Measurements from ENCODE around the gene TSHZ3.

TSHZ3 gene

GRCh38 chr19:31312009-31312676 is 37.1 kb downstream of the TSHZ3 start:
- peak; percentile 84 for DNase-seq (ENCODE audit: low read depth)

- DNase-seq (ENCODE audit: low read depth): no peak
Observed at GRCh38 chr19:31310432-31311133, 38.7 kb downstream of the TSHZ3 start.

GRCh38 chr19:31308781-31309180 is 40.5 kb downstream of the TSHZ3 start:
- DNase-seq (ENCODE audit: low read depth): no peak

- no peak for DNase-seq (ENCODE audit: low read depth)
Observed at GRCh38 chr19:31307071-31307669, 42.1 kb downstream of the TSHZ3 start.

GRCh38 chr19:31306006-31306753 is 43.1 kb downstream of the TSHZ3 start:
- DNase-seq (ENCODE audit: low read depth): no peak

- DNase-seq (ENCODE audit: low read depth): peak; percentile 35
Observed at GRCh38 chr19:31304831-31305312, 44.4 kb downstream of the TSHZ3 start.

GRCh38 chr19:31303262-31303815 is 45.9 kb downstream of the TSHZ3 start:
- no peak for DNase-seq (ENCODE audit: low read depth)

GRCh38 chr19:31301306-31301980 is 47.8 kb downstream of the TSHZ3 start:
- no peak for DNase-seq (ENCODE audit: low read depth)

GRCh38 chr19:31300422-31300821 is 48.8 kb downstream of the TSHZ3 start:
- DNase-seq (ENCODE audit: low read depth): no peak

GRCh38 chr19:31299665-31300064 is 49.6 kb downstream of the TSHZ3 start:
- no peak for DNase-seq (ENCODE audit: low read depth)

GRCh38 chr19:31297991-31298390 is 51.2 kb downstream of the TSHZ3 start:
- no peak for DNase-seq (ENCODE audit: low read depth)

- no peak for DNase-seq (ENCODE audit: low read depth)
Observed at GRCh38 chr19:31296741-31297390, 52.4 kb downstream of the TSHZ3 start.

- no peak for DNase-seq (ENCODE audit: low read depth)
Observed at GRCh38 chr19:31294189-31294588, 55.0 kb downstream of the TSHZ3 start.

- DNase-seq (ENCODE audit: low read depth): no peak
Observed at GRCh38 chr19:31292639-31293185, 56.5 kb downstream of the TSHZ3 start.

GRCh38 chr19:31290931-31291590 is 58.2 kb downstream of the TSHZ3 start:
- no peak for DNase-seq (ENCODE audit: low read depth)

GRCh38 chr19:31289976-31290375 is 59.3 kb downstream of the TSHZ3 start:
- DNase-seq (ENCODE audit: low read depth): no peak

GRCh38 chr19:31289381-31289880 is 59.8 kb downstream of the TSHZ3 start:
- no peak for DNase-seq (ENCODE audit: low read depth)

- DNase-seq (ENCODE audit: low read depth): no peak
Observed at GRCh38 chr19:31286491-31286890, 62.7 kb downstream of the TSHZ3 start.

GRCh38 chr19:31285744-31286143 is 63.5 kb downstream of the TSHZ3 start:
- peak; percentile 41 for DNase-seq (ENCODE audit: low read depth)

GRCh38 chr19:31284621-31285020 is 64.6 kb downstream of the TSHZ3 start:
- no peak for DNase-seq (ENCODE audit: low read depth)
